Ovary (tissue), 9 donors: ENCODE measurements around the gene TSPEAR. TPM values are rescaled to one million over a fixed set of nuclear protein-coding genes. Genes with fewer than 3 reads are reported as not detected.

Source experiments
- DNase-seq, 5 donors: peaks; one replicate each; pipeline ENCODE4 v3.0.0-alpha.2; 2019 to 2020
- H3K27ac ChIP-seq, 2 donors: fragments of 200-600 bp; one replicate each; pipeline versions ENCODE4 v1.5.1 to v1.8.0; 2019 to 2022
- H3K27me3 ChIP-seq: fragments of 200-600 bp; one replicate; pipeline ENCODE4 v1.8.0; 2022
- H3K36me3 ChIP-seq: fragments of 200-600 bp; sonication (generic); one replicate; pipeline ENCODE4 v1.5.1; 2019
- H3K4me1 ChIP-seq: one replicate; pipeline ENCODE4 v1.8.1; 2013; ENCODE audit warnings: mild to moderate bottlenecking, moderate library complexity; ENCODE audit not compliant: insufficient read depth
- H3K4me3 ChIP-seq: fragments of 200-600 bp; sonication (generic); one replicate; pipeline ENCODE4 v1.5.1; 2017
- H3K9me3 ChIP-seq, 2 donors: fragments of 200-600 bp in 1 of 2; sonication (generic) in 1 of 2; one replicate each; pipeline versions ENCODE4 v1.5.1 to v1.8.1; 2013 to 2019; ENCODE audit warnings: mild to moderate bottlenecking in 1 of 2, moderate library complexity in 1 of 2
- EP300 ChIP-seq: sonication (generic); formaldehyde crosslinking; IDR thresholded peaks from one replicate; pipeline ENCODE4 v1.6.1; 2017; ENCODE audit warnings: antibody characterized with exemption
- POLR2A ChIP-seq: fragments of 450-650 bp; IDR thresholded peaks from one replicate; pipeline ENCODE4 v1.6.1; 2017; ENCODE audit warnings: antibody characterized with exemption, mild to moderate bottlenecking, moderate library complexity
- WGBS, 3 donors: extraction: QIAGEN DNeasy Blood & Tissue Kit in 1 of 3; methylation state at CpG; one replicate each; pipeline versions ENCODE4 v1.1.5 to v1.1.7; 2013 to 2017; 5-methylcytosine and 5-hydroxymethylcytosine counted together
- intact Hi-C, 4 donors: fragments of 100-400 bp; cut with DNase I; formaldehyde crosslinking; loops; one replicate each; pipeline versions ENCODE4 v1.11.0 to v1.15.1; 2022 to 2023
- polyA plus RNA-seq, 2 donors: library from polyadenylated mRNA; stranded (reverse); fragments of 200-250 nt in 1 of 2; fragments of 350-450 nt in 1 of 2; fragmentation: Illumina TruSeq in 1 of 2; extraction: RNeasy Lipid Tissue Mini Kit (QIAGEN cat#74804) in 1 of 2; gene quantifications; one replicate each; pipeline ENCODE4 v1.2.3, GENCODE V29; 2013 to 2014
- total RNA-seq, 7 donors: library from RNA; depleted of rRNA in 2 of 7; stranded (reverse); fragments of >200 nt in 2 of 7; fragmentation: NEBNext Ultra II Directional in 3 of 7; extraction: Animal tissue kit (Norgen Biotek cat#: 25700) in 3 of 7; gene quantifications; one replicate each; pipeline versions ENCODE4 v1.1.0 to v1.2.4, GENCODE V29; 2016 to 2023
- TF ChIP-seq, protein P1 (sequence below), 3 donors: fragments of 450-650 bp in 2 of 3; fragments of 200-600 bp in 1 of 3; IDR thresholded peaks; one replicate each; pipeline versions ENCODE4 v1.5.1 to v1.8.0; 2016 to 2022; ENCODE audit warnings: antibody characterized with exemption in 3 of 3, mild to moderate bottlenecking in 1 of 3
- donor health status: DM: no; HTN: no; CAD: no; lungs with moderate emphysema.
- donor health status: DM: no; HTN: no; CAD: no.
- donor health status: Bipolar disorder and iron deficiency.
- donor health status: DM: yes; HTN: yes; CAD: no.
- donor health status: DM: no; HTN: no; CAD: no.
- donor health status: DM: yes; HTN: yes; CAD: no.

The TSPEAR gene
- total and polyA plus RNA-seq, 9 donors: 0.07 to 0.27 (median 0.11) TPM; not detected in 4

GRCh38 chr21:44750675-44751025, 39.3 kb upstream of the TSPEAR start:
- no peaks in the 10 kb centered on the region for H3K9me3 ChIP-seq
- H3K36me3 ChIP-seq: no peaks in the 10 kb centered on the region
- H3K4me3 ChIP-seq: no peak overlapping the region
- H3K27ac ChIP-seq: no peak overlapping the region
- no peaks in the 10 kb centered on the region for H3K4me1 ChIP-seq
- intact Hi-C loops: no loop called here
- TF ChIP-seq, protein P1, sequence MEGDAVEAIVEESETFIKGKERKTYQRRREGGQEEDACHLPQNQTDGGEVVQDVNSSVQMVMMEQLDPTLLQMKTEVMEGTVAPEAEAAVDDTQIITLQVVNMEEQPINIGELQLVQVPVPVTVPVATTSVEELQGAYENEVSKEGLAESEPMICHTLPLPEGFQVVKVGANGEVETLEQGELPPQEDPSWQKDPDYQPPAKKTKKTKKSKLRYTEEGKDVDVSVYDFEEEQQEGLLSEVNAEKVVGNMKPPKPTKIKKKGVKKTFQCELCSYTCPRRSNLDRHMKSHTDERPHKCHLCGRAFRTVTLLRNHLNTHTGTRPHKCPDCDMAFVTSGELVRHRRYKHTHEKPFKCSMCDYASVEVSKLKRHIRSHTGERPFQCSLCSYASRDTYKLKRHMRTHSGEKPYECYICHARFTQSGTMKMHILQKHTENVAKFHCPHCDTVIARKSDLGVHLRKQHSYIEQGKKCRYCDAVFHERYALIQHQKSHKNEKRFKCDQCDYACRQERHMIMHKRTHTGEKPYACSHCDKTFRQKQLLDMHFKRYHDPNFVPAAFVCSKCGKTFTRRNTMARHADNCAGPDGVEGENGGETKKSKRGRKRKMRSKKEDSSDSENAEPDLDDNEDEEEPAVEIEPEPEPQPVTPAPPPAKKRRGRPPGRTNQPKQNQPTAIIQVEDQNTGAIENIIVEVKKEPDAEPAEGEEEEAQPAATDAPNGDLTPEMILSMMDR (IDR thresholded peaks at IDR 0.05): no peak
- no peak for TF ChIP-seq EP300
- TF ChIP-seq POLR2A: no peak
- WGBS, 3 donors: 35 to 38% (median 36%) methylated on average over 12 of the region's 12 CpGs
- H3K27me3 ChIP-seq: no peaks in the 10 kb centered on the region
- DNase-seq: no peak

GRCh38 chr21:44749759-44750674, 38.6 kb upstream of the TSPEAR start:
- Histone ChIP-seq H3K4me1 (no peaks in the 10 kb centered on the region), H3K27me3 (no peaks in the 10 kb centered on the region), H3K36me3 (no peaks in the 10 kb centered on the region), H3K27ac (no peak overlapping the region), H3K4me3 (no peak overlapping the region), H3K9me3 (no peaks in the 10 kb centered on the region)
- no peak for DNase-seq
- 82 to 89% (median 83%) methylated on average over 43 to 47 of the region's 47 CpGs for WGBS, 3 donors
- TF ChIP-seq, protein P1 (IDR thresholded peaks at IDR 0.05): no peak
- no peak for TF ChIP-seq EP300
- TF ChIP-seq POLR2A: no peak
- intact Hi-C loops: no loop called here

DNA sequence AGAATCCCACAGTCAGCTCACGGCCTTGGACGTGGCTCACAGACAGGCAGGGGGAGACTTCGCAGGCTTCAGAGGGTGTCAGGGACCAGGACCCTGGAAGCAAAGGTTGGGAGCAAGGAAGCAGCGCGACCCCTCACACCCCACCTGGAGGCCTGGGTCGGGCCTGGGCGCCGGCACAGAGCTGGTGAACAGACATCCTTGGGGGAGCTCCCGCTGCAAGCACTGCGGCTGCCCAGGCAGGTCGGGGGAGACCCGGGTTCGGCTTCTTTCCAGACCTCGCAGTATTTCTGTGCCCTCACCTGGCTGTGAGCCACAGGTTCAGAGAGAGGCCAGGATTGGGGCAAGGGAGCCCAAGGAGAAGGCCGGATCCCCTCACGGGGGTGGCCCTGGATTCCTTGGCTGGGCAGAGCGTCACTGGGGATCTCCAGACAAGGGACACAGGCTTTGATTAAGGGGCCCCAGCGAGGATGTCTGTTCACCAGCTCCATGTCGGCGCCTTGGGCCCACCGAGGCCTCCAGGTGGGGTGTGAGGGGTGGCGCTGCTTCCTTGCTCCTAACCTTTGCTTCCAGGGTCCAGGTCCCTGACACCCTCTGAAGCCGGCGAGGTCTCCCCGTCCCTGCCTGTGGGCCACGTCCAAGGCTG, 37.9 kb upstream of the TSPEAR start:
- no peak for DNase-seq
- TF ChIP-seq POLR2A (no peak), EP300 (no peak)
- TF ChIP-seq, protein P1 (IDR thresholded peaks at IDR 0.05): no peak
- no peaks in the 10 kb centered on the region for H3K4me1 ChIP-seq
- H3K27me3 ChIP-seq: no peaks in the 10 kb centered on the region
- WGBS, 3 donors: 45 to 65% (median 46%) methylated on average over 26 of the region's 26 CpGs
- intact Hi-C loops: no loop called here
- H3K36me3 ChIP-seq: no peaks in the 10 kb centered on the region
- H3K4me3 ChIP-seq: no peak overlapping the region
- H3K27ac ChIP-seq: no peak overlapping the region
- peaks cover 0 to 3% of the 10 kb centered on the region in 2 donors for H3K9me3 ChIP-seq

DNA sequence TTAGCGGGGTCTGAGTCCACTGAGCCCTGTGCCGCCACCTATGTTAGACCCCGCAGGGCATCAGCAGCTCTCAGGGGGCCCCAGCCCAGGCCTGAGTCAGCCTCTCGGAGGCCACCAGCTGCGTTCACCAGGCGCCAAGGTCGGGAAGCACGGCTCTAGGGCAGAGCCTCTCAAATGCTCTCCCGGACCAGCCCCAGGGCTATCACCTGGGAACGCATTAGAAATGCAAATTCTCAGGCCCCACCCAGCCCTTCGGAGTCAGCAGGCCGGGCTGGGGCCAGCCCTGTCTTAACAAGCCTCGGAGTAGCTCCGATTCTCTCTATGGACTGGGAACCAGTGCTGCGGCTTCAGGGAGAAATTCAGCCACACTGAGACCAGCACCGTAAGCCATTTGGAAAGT, 37.2 kb upstream of the TSPEAR start:
- TF ChIP-seq POLR2A (no peak), EP300 (no peak)
- TF ChIP-seq, protein P1 (IDR thresholded peaks at IDR 0.05): no peak
- Histone ChIP-seq H3K4me1 (no peaks in the 10 kb centered on the region), H3K27ac (no peak overlapping the region), H3K4me3 (no peak overlapping the region), H3K27me3 (no peaks in the 10 kb centered on the region), H3K9me3 (peaks cover 0 to 3% of the 10 kb centered on the region in 2 donors), H3K36me3 (no peaks in the 10 kb centered on the region)
- intact Hi-C loops: no loop called here
- 40 to 54% (median 40%) methylated on average over 16 of the region's 16 CpGs for WGBS, 3 donors
- DNase-seq: no peak
